ENCODE results near the gene GFRA4.

GFRA4 gene

GRCh38 chr20:3663031-3663701 is at the start of gene GFRA4:
Gene GFRA4, minus strand, starts transcription at chr20:3663399. Its CDS starts 0 bp downstream, at chr20:3663399.
- no peak for DNase-seq

GRCh38 chr20:3712279-3712873 is 49.2 kb upstream of the GFRA4 start, which contains the start of gene SIGLEC1:
Gene SIGLEC1, minus strand, starts transcription at chr20:3712600. Its CDS starts 5,472 bp downstream, at chr20:3707128.
- no peak for DNase-seq

- no peak for DNase-seq
Observed at GRCh38 chr20:3711484-3711941, 48.3 kb upstream of the GFRA4 start.

GRCh38 chr20:3710703-3711483 is 47.7 kb upstream of the GFRA4 start:
- no peak for DNase-seq

GRCh38 chr20:3710011-3710466 is 46.8 kb upstream of the GFRA4 start:
- DNase-seq = no peak

- no peak for DNase-seq
Observed at GRCh38 chr20:3707508-3707899, 44.3 kb upstream of the GFRA4 start.

- DNase-seq = no peak
Observed at GRCh38 chr20:3706774-3707507, 43.7 kb upstream of the GFRA4 start.

GRCh38 chr20:3705970-3706739 is 43.0 kb upstream of the GFRA4 start:
- DNase-seq = no peak

GRCh38 chr20:3705491-3705969 is 42.3 kb upstream of the GFRA4 start:
- DNase-seq = no peak

- no peak for DNase-seq
Observed at GRCh38 chr20:3704087-3704486, 40.9 kb upstream of the GFRA4 start.

GRCh38 chr20:3702611-3703391 is 39.6 kb upstream of the GFRA4 start:
- DNase-seq = no peak

- DNase-seq = no peak
Observed at GRCh38 chr20:3701061-3701998, 38.1 kb upstream of the GFRA4 start.

- DNase-seq = no peak
Observed at GRCh38 chr20:3699037-3699436, 35.8 kb upstream of the GFRA4 start.

- no peak for DNase-seq
Observed at GRCh38 chr20:3698591-3699001, 35.4 kb upstream of the GFRA4 start.

- no peak for DNase-seq
Observed at GRCh38 chr20:3697588-3698305, 34.5 kb upstream of the GFRA4 start.

- DNase-seq = no peak
Observed at GRCh38 chr20:3696745-3697587, 33.8 kb upstream of the GFRA4 start.

GRCh38 chr20:3696200-3696599 is 33.0 kb upstream of the GFRA4 start:
- DNase-seq = no peak

- no peak for DNase-seq
Observed at GRCh38 chr20:3694864-3695263, 31.7 kb upstream of the GFRA4 start.

All from cortex of kidney (tissue), 1 donor.